ENCODE data around the gene RIPK3.

DNA sequence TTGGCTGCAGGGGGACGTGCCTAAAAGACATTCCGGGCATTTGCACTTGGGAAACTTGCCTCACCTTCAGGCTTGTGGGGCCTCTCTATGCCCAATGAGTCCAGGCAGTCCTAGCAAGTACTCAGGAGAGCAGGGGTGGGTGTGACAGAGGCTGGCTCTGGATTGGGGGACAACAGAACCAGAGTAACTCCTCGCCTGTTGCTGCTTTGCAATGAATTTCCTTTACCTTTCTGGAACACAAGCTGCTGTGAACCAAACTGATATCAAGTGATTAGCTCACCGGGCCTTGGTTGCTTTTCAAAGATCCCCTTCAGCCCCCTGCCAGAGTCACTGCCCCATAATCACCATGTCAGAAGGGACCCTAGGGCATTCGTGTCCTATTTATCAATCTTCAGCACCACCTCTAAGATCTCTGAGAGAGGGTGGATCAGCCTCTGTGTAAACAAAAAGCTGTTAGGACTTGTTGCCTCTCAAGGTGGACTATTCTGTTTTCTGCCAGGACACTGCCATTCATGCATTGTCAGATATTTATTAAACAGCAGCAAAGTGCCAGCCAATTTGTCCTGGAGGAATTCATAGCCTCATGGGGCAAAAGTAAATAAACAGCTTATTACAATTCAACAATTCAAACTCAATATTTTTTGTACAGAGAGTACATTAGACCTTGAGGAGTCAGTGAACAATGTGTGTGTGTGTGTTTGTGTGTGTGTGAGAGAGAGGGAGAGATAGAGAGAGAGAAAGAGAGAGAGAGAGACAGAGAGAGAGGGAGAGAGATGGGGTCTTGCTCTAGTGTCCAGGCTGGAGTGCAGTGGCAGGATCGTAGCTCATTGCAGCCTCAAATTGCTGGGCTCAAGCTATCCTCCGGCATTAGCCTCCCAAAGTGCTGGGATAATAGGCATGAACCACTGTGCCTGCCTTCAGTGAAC is 39.5 kb upstream of the RIPK3 start:
- TF ChIP-seq, protein P1, sequence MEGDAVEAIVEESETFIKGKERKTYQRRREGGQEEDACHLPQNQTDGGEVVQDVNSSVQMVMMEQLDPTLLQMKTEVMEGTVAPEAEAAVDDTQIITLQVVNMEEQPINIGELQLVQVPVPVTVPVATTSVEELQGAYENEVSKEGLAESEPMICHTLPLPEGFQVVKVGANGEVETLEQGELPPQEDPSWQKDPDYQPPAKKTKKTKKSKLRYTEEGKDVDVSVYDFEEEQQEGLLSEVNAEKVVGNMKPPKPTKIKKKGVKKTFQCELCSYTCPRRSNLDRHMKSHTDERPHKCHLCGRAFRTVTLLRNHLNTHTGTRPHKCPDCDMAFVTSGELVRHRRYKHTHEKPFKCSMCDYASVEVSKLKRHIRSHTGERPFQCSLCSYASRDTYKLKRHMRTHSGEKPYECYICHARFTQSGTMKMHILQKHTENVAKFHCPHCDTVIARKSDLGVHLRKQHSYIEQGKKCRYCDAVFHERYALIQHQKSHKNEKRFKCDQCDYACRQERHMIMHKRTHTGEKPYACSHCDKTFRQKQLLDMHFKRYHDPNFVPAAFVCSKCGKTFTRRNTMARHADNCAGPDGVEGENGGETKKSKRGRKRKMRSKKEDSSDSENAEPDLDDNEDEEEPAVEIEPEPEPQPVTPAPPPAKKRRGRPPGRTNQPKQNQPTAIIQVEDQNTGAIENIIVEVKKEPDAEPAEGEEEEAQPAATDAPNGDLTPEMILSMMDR (IDR thresholded peaks at IDR 0.05), result no peak
- TF ChIP-seq POLR2AphosphoS5 (IDR thresholded peaks at IDR 0.05) (no peak), POLR2A (IDR thresholded peaks at IDR 0.05) (no peak), EP300 (IDR thresholded peaks at IDR 0.05) (no peak)
